Measurements from ENCODE around the gene TXNDC5. TPM values are rescaled to one million over a fixed set of nuclear protein-coding genes. Genes with fewer than 3 reads are reported as not detected.

The TXNDC5 gene
- polyA plus RNA-seq, 1 experiment: 253 TPM

DNA sequence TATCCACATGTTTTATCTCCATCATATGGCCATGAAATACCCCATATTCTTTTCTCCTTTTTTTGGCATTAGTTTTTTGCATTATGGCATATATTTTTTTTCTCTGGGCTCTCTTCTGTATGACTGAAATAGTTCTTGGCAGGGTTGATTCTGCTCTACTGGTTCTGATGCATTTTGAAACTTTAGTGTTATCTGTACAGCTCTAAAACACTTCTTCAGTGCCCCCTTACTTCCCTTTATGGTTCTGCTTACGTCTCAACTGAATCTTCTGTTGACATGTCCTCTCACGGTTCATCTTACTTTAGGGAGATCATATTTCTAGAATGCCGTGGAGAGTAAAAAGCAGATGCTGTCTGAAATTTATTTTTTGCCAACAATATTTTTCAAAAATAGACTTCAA lies 23.2 kb upstream of the TXNDC5 start:
- TF ChIP-seq, protein P1, sequence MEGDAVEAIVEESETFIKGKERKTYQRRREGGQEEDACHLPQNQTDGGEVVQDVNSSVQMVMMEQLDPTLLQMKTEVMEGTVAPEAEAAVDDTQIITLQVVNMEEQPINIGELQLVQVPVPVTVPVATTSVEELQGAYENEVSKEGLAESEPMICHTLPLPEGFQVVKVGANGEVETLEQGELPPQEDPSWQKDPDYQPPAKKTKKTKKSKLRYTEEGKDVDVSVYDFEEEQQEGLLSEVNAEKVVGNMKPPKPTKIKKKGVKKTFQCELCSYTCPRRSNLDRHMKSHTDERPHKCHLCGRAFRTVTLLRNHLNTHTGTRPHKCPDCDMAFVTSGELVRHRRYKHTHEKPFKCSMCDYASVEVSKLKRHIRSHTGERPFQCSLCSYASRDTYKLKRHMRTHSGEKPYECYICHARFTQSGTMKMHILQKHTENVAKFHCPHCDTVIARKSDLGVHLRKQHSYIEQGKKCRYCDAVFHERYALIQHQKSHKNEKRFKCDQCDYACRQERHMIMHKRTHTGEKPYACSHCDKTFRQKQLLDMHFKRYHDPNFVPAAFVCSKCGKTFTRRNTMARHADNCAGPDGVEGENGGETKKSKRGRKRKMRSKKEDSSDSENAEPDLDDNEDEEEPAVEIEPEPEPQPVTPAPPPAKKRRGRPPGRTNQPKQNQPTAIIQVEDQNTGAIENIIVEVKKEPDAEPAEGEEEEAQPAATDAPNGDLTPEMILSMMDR (IDR thresholded peaks at IDR 0.05; ENCODE audit: insufficient read depth, low read depth, low read length): no peak
- CTCF ChIA-PET: no interaction called here
- Histone ChIP-seq H3K4me3 (ENCODE audit: low read depth, low read length) (no peak overlapping the region), H3K36me3 (ENCODE audit: control insufficient read depth, insufficient read depth, low read length) (no peaks in the 10 kb centered on the region), H3K27me3 (ENCODE audit: control insufficient read depth, insufficient read depth, low read length) (peaks cover 2% of the 10 kb centered on the region)
- POLR2A ChIA-PET: no interaction called here
- DNase-seq (ENCODE audit: low read depth): no peak

DNA sequence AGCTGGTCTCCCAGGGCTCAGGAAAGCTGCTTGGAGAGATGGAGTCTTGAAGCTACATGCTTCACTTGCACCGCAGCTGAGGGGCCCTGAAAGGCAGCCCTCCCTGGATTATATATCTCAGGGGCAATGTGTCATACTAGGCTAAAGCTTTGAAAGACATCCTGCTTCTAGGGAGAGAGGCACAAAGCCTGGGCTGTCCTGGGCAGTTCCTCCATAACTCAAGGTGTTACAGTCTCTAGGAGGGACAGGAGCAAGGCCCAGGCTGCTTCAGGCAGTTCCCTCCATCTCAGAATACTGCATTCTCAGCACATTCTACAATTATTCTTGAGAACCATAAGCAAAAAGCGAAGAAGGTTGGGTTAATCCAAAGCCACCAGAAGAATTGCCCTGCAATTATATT lies 22.0 kb upstream of the TXNDC5 start:
- CTCF ChIA-PET: no interaction called here
- H3K36me3 ChIP-seq (ENCODE audit: control insufficient read depth, insufficient read depth, low read length): no peaks in the 10 kb centered on the region
- no peak for DNase-seq (ENCODE audit: low read depth)
- H3K27me3 ChIP-seq (ENCODE audit: control insufficient read depth, insufficient read depth, low read length): peaks cover 2% of the 10 kb centered on the region; the same call in 1 of the 2 replicates
- POLR2A ChIA-PET: no interaction called here
- H3K4me3 ChIP-seq (ENCODE audit: low read depth, low read length): no peak overlapping the region
- TF ChIP-seq, protein P1 (IDR thresholded peaks at IDR 0.05; ENCODE audit: insufficient read depth, low read depth, low read length): no peak

DNA sequence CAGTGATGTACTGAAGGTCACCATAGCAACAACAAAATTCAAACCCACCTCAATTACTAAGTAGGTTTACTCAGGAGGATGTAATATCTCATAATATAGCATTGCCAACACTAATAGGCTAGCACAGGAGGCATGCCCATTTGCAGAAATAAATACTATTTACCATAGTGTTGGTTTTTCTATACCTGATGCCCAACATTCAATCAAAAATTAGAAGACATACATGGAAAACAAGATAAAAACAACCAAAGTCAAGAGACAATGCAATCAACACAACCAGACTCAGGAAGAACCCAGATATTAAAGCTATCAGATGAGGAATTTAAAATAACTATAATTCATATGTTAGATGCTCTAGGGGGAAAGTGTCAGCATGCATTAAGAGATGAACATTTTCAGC lies 14.3 kb upstream of the TXNDC5 start:
- DNase-seq (ENCODE audit: low read depth): no peak
- ChIA-PET CTCF (no interaction called here), POLR2A (no interaction called here)
- Histone ChIP-seq H3K27me3 (ENCODE audit: control insufficient read depth, insufficient read depth, low read length) (no peaks in the 10 kb centered on the region), H3K36me3 (ENCODE audit: control insufficient read depth, insufficient read depth, low read length) (no peaks in the 10 kb centered on the region), H3K4me3 (ENCODE audit: low read depth, low read length) (no peak overlapping the region)
- TF ChIP-seq, protein P1 (IDR thresholded peaks at IDR 0.05; ENCODE audit: insufficient read depth, low read depth, low read length): no peak

DNA sequence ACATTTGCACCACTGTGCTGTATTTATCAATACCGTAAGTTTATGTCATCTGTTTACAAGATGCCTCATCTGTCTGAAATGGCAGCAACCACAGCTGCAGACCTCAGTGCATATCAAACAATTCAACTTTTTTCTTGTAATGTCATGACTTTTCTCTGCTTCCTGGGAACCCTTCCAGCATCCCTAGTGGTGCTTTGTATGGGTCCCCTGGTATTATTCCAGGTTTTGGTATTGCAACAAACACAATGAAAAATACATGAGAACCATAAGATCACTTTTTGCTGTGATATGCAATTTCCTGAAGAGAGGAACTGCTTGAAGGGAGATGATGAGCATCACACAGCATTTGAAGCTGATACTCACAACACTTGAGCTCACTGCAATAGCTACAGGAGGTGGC lies 12.0 kb upstream of the TXNDC5 start:
- Histone ChIP-seq H3K27me3 (ENCODE audit: control insufficient read depth, insufficient read depth, low read length) (no peaks in the 10 kb centered on the region), H3K36me3 (ENCODE audit: control insufficient read depth, insufficient read depth, low read length) (no peaks in the 10 kb centered on the region), H3K4me3 (ENCODE audit: low read depth, low read length) (no peak overlapping the region)
- no peak for DNase-seq (ENCODE audit: low read depth)
- ChIA-PET POLR2A (no interaction called here), CTCF (no interaction called here)
- TF ChIP-seq, protein P1 (IDR thresholded peaks at IDR 0.05; ENCODE audit: insufficient read depth, low read depth, low read length): no peak

DNA sequence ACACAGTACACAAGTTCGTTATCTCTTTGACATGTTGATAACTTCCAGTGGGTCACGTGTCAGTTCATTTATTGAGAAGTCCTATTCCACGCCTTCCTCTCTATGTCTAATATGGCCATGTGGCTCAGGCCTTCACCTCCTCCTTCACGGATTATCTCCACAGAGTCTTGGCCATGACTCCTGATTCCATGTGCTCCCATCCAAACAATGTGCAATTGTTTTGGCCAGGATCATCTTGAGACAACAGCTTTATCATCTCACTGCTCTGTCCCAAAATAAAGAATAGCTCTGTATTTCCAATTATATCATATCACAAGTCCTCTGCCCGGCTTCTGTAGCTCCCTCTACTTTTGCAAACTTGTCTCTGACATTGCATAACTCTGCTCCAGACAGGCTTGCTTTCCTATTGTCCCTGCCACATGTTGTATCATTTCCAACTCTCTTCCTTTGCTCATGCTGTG lies 11.1 kb upstream of the TXNDC5 start:
- Histone ChIP-seq H3K36me3 (ENCODE audit: control insufficient read depth, insufficient read depth, low read length) (no peaks in the 10 kb centered on the region), H3K4me3 (ENCODE audit: low read depth, low read length) (no peak overlapping the region), H3K27me3 (ENCODE audit: control insufficient read depth, insufficient read depth, low read length) (peaks cover 2% of the 10 kb centered on the region; the same call in 1 of the 2 replicates)
- TF ChIP-seq, protein P1 (IDR thresholded peaks at IDR 0.05; ENCODE audit: insufficient read depth, low read depth, low read length): no peak
- POLR2A ChIA-PET: no interaction called here
- CTCF ChIA-PET: no interaction called here
- DNase-seq (ENCODE audit: low read depth): no peak

All from BJ (cell line).